Activated CD4-positive, alpha-beta T cell treated with anti-CD3 and anti-CD28 coated beads, Interleukin-2, Interleukin-4, amounts not matched to agents 100 ng/mL and 50 ng/mL, durations not matched to agents 16 hours and 8 hours (primary cell): ENCODE results near the gene CRADD.

Experiments used
- DNase-seq: peaks from one replicate; pipeline ENCODE4 v3.0.0-alpha.2; 2020; ENCODE audit warnings: low spot score

The CRADD gene

DNA sequence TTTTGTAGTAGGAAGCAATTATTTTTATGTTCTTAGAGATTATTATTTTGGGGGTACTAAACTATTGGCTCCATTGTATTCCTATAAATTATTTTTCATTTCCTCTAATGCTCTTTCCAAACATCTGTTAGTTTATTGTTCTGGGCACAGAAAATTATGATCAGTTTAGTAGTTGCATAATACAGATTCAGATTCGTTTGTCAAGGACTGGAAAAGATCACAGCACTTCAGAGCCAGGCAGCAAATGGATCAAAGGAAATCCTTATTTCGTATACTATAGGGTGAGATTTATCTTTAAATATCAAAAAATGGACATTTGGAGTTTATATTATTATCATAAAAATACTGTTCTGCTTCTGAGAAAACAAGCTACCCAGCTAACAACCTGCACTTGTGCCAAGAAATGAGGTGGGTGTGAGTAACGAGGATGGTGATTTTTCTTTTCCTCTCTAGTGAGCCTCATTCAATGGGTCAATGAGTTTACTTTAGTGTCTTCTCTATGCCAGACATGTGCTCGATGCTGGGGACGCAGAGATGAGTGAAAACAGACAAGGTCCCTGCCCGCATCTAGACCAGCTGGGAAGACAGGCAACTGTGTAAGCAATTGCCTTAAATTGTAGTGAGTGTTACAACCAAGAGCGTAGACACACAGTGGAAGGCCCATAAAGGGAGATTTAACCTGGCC, 262.6 kb downstream of the CRADD start:
- no peak for DNase-seq

DNA sequence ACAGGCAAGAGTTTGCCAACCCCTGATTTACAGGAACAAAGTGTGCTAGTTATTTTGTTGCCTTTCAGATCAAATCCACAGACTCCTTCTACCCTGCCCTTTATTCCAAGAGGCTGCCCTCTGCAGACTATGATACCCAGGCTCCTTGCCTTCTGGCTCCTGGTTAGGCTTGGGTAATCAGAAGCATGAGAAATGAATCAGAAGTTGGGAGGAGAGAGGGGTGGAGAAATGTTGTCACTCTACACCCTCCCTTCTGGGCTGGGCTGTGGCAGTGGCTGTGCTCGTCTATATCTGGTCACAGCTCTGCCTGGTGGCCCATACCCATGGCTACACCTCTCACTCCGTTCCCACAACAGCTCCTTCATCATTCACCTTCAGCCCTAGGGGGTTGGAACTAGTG, 266.6 kb downstream of the CRADD start:
- no peak for DNase-seq

DNA sequence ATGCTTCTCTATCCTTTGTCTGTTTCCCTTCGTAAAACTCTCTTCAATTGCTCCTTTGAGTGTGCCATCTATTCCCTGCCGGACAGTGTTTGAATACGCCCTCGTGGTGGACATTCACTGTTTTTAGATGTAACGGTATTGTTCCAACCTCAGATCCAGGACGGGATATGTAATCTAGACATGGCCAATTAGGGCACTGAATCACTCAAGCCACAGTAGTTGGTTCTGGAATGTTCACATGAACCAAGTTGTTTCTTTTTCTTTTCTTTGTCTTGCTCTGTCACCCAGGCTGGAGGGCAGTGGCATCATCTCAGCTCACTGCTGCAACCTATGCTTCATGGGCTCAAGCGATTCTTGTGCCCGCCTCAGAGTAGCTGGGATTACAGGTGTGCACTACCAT, 267.0 kb downstream of the CRADD start:
- DNase-seq, result no peak
